Activated B cell treated with CpG ODN at 0.5 μM for 24 hours (primary cell): ENCODE measurements around the gene PLXNA4. TPM values are rescaled to one million over a fixed set of nuclear protein-coding genes. Genes with fewer than 3 reads are reported as not detected.

ENCODE experiments used
- ATAC-seq: fragments of 200-7000 bp; cut with Tn5 transposase; one replicate; pipeline ENCODE4 v1.10.0; 2021; ENCODE audit warnings: low read depth, mild to moderate bottlenecking, moderate library complexity
- CTCF ChIA-PET: fragments of 350-600 bp; sonication (Branson Sonifier 250); formaldehyde crosslinking; loops from one replicate; lab custom pipeline; 2021; ENCODE audit warnings: antibody characterized with exemption; lab: Charles Lee
- POLR2A ChIA-PET: fragments of 350-600 bp; sonication (Branson Sonifier 250); formaldehyde crosslinking; loops from one replicate; lab custom pipeline; 2021; ENCODE audit warnings: antibody characterized with exemption; lab: Charles Lee
- DNase-seq: peaks from one replicate; pipeline ENCODE4 v3.0.0; 2022
- H3K27ac Mint-ChIP-seq: one replicate; pipeline ENCODE4 v1.8.0; 2020; ENCODE audit warnings: mixed read lengths
- H3K27me3 Mint-ChIP-seq: one replicate; pipeline ENCODE4 v1.8.0; 2021; ENCODE audit warnings: mixed read lengths
- H3K36me3 Mint-ChIP-seq: one replicate; pipeline ENCODE4 v1.8.0; 2021; ENCODE audit warnings: low read depth, mixed read lengths
- H3K4me1 Mint-ChIP-seq: one replicate; pipeline ENCODE4 v1.8.0; 2021; ENCODE audit warnings: mixed read lengths
- H3K4me3 Mint-ChIP-seq: one replicate; pipeline ENCODE4 v1.8.0; 2020; ENCODE audit warnings: mild to moderate bottlenecking, mixed read lengths
- H3K9me3 Mint-ChIP-seq: one replicate; pipeline ENCODE4 v1.8.0; 2020; ENCODE audit warnings: mixed read lengths
- CTCF ChIP-seq: fragments of 200-600 bp; IDR thresholded peaks from one replicate; pipeline ENCODE4 v1.8.0; 2022; ENCODE audit warnings: antibody characterized with exemption, mild to moderate bottlenecking
- intact Hi-C: fragments of 100-400 bp; cut with micrococcal nuclease; formaldehyde crosslinking; loops from one replicate; pipeline ENCODE4 v1.15.1; 2024
- total RNA-seq: library from RNA; stranded (reverse); gene quantifications from 2 replicates; pipeline ENCODE4 v1.2.3, GENCODE V29; 2022

The PLXNA4 gene
- total RNA-seq, 1 donor from 2014 or later: not detected

- H3K27ac Mint-ChIP-seq: no peak overlapping the region
- H3K4me3 Mint-ChIP-seq: no peak overlapping the region
- no peaks in the 10 kb centered on the region for H3K36me3 Mint-ChIP-seq
- intact Hi-C loops: no loop called here
- POLR2A ChIA-PET: no interaction called here
- peaks cover 13% of the 10 kb centered on the region for H3K27me3 Mint-ChIP-seq
- no peaks in the 10 kb centered on the region for H3K4me1 Mint-ChIP-seq
- CTCF ChIA-PET: no interaction called here
- ATAC-seq (no peak), DNase-seq (no peak)
- no peak for TF ChIP-seq CTCF
- no peaks in the 10 kb centered on the region for H3K9me3 Mint-ChIP-seq
Observed at GRCh38 chr7:132560825-132561529, 15.3 kb downstream of the PLXNA4 start.

- no peak overlapping the region for H3K27ac Mint-ChIP-seq
- POLR2A ChIA-PET: no interaction called here
- intact Hi-C loops: no loop called here
- CTCF ChIA-PET: no interaction called here
- DNase-seq (no peak), ATAC-seq (no peak)
- H3K4me1 Mint-ChIP-seq: no peaks in the 10 kb centered on the region
- no peaks in the 10 kb centered on the region for H3K9me3 Mint-ChIP-seq
- TF ChIP-seq CTCF: no peak
- peaks cover 11% of the 10 kb centered on the region for H3K27me3 Mint-ChIP-seq
- no peaks in the 10 kb centered on the region for H3K36me3 Mint-ChIP-seq
- no peak overlapping the region for H3K4me3 Mint-ChIP-seq
Observed at GRCh38 chr7:132560105-132560504, 16.2 kb downstream of the PLXNA4 start.

- peaks cover 2% of the 10 kb centered on the region for H3K27me3 Mint-ChIP-seq
- ChIA-PET POLR2A (no interaction called here), CTCF (no interaction called here)
- DNase-seq (no peak), ATAC-seq (no peak)
- H3K4me3 Mint-ChIP-seq: no peak overlapping the region
- intact Hi-C loops: no loop called here
- no peaks in the 10 kb centered on the region for H3K9me3 Mint-ChIP-seq
- no peak for TF ChIP-seq CTCF
- no peaks in the 10 kb centered on the region for H3K4me1 Mint-ChIP-seq
- H3K36me3 Mint-ChIP-seq: no peaks in the 10 kb centered on the region
- no peak overlapping the region for H3K27ac Mint-ChIP-seq
Observed at GRCh38 chr7:132558815-132559214, 17.5 kb downstream of the PLXNA4 start.

- no peaks in the 10 kb centered on the region for H3K4me1 Mint-ChIP-seq
- ATAC-seq (no peak), DNase-seq (no peak)
- intact Hi-C loops: no loop called here
- no peaks in the 10 kb centered on the region for H3K36me3 Mint-ChIP-seq
- H3K27ac Mint-ChIP-seq: no peak overlapping the region
- no peak overlapping the region for H3K4me3 Mint-ChIP-seq
- ChIA-PET CTCF (no interaction called here), POLR2A (no interaction called here)
- TF ChIP-seq CTCF: no peak
- H3K27me3 Mint-ChIP-seq: peaks cover 2% of the 10 kb centered on the region
- H3K9me3 Mint-ChIP-seq: no peaks in the 10 kb centered on the region
Observed at GRCh38 chr7:132557489-132558044, 18.7 kb downstream of the PLXNA4 start.

GRCh38 chr7:132554446-132554845 lies 21.8 kb downstream of the PLXNA4 start:
- intact Hi-C loops: no loop called here
- DNase-seq (no peak), ATAC-seq (no peak)
- H3K4me1 Mint-ChIP-seq: no peaks in the 10 kb centered on the region
- ChIA-PET POLR2A (no interaction called here), CTCF (no interaction called here)
- TF ChIP-seq CTCF: no peak
- H3K4me3 Mint-ChIP-seq: no peak overlapping the region
- no peak overlapping the region for H3K27ac Mint-ChIP-seq
- H3K36me3 Mint-ChIP-seq: no peaks in the 10 kb centered on the region
- H3K9me3 Mint-ChIP-seq: peaks cover 10% of the 10 kb centered on the region
- H3K27me3 Mint-ChIP-seq: peaks cover 13% of the 10 kb centered on the region
